ENCODE results near the gene TBL3. TPM values are rescaled to one million over a fixed set of nuclear protein-coding genes. Genes with fewer than 3 reads are reported as not detected.
"Not testable (repeated sequence)": the region's sequence is repeated elsewhere in the genome, so short reads cannot be mapped to it uniquely, and the experiment has no call there.

The TBL3 gene
- total RNA-seq, 1 donor from 2014 or later: 87.5 TPM

DNA sequence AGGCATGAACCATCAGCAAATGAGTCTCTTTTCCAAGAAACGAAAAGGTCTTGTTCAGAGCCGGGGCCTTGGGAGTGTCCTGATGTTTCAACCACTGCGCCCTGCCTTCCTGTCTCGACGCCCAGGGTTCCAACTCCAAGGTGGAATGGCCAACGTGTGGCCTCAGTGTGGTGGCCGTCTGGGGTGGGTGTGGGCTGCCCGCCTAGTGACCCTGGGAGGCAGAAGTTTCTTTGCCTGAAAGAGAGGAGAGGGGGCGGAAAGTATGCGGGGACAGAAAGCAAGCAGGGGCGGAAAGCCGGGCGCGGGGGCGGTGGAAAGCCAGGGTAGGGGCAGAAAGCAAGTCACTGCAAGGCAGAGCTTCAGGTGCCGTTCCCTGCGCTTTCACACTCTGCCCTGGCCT is 32.9 kb upstream of the TBL3 start:
- Mint-ChIP-seq H3K4me1 (peaks cover 13% of the 10 kb centered on the region), H3K36me3 (ENCODE audit: low read depth) (peaks cover 14% of the 10 kb centered on the region), H3K9me3 (no peaks in the 10 kb centered on the region), H3K27ac (no peak overlapping the region), H3K27me3 (no peaks in the 10 kb centered on the region), H3K4me3 (no peak overlapping the region)
- intact Hi-C loops (cut with micrococcal nuclease): no loop called here
- no peak for DNase-seq

- not testable (repeated sequence) for H3K4me3 Mint-ChIP-seq, H3K27me3 Mint-ChIP-seq, H3K9me3 Mint-ChIP-seq, H3K27ac Mint-ChIP-seq, DNase-seq
- Mint-ChIP-seq H3K4me1 (peaks cover 21% of the 10 kb centered on the region), H3K36me3 (ENCODE audit: low read depth) (peaks cover 14% of the 10 kb centered on the region)
- intact Hi-C loops (cut with micrococcal nuclease): loop anchor here (5.0 kb wide), 2 partner anchors 83 to 168 kb away; partner anchors contain the start of genes EME2, MRPS34 and NME3
Observed at GRCh38 chr16:1939833-1940232, 32.0 kb upstream of the TBL3 start.

- intact Hi-C loops (cut with micrococcal nuclease): loop anchor here (5.0 kb wide), 2 partner anchors 83 to 168 kb away; partner anchors contain the start of genes EME2, MRPS34 and NME3
- no peak for DNase-seq
- Mint-ChIP-seq H3K9me3 (no peaks in the 10 kb centered on the region), H3K27me3 (no peaks in the 10 kb centered on the region), H3K27ac (no peak overlapping the region), H3K4me1 (peaks cover 21% of the 10 kb centered on the region), H3K4me3 (no peak overlapping the region), H3K36me3 (ENCODE audit: low read depth) (peaks cover 14% of the 10 kb centered on the region)
Observed at GRCh38 chr16:1940273-1941161, 31.3 kb upstream of the TBL3 start.

GRCh38 chr16:1941162-1942046 is 30.4 kb upstream of the TBL3 start:
- peaks cover 21% of the 10 kb centered on the region for H3K4me1 Mint-ChIP-seq
- intact Hi-C loops (cut with micrococcal nuclease): loop anchor here (5.0 kb wide), 2 partner anchors 84 to 169 kb away; partner anchors contain the start of genes EME2, MRPS34 and NME3

GRCh38 chr16:1942047-1942809 is 29.6 kb upstream of the TBL3 start:
- Mint-ChIP-seq H3K4me1 (peaks cover 21% of the 10 kb centered on the region), H3K27me3 (no peaks in the 10 kb centered on the region), H3K36me3 (ENCODE audit: low read depth) (peaks cover 12% of the 10 kb centered on the region), H3K27ac (peak overlapping the region; percentile 58), H3K4me3 (peak overlapping the region; percentile 90), H3K9me3 (no peaks in the 10 kb centered on the region)
- intact Hi-C loops (cut with micrococcal nuclease): loop anchor here (5.0 kb wide), 2 partner anchors 85 to 170 kb away; partner anchors contain the start of genes EME2, MRPS34 and NME3
- DNase-seq: peak; percentile 69

More at GRCh38 chr16:1941162-1942046, 30.4 kb upstream of the TBL3 start:
- Mint-ChIP-seq H3K9me3 (no peaks in the 10 kb centered on the region), H3K4me3 (peak overlapping the region; percentile 90), H3K27ac (peak overlapping the region; percentile 32), H3K36me3 (ENCODE audit: low read depth) (peaks cover 14% of the 10 kb centered on the region), H3K27me3 (no peaks in the 10 kb centered on the region)
- no peak for DNase-seq

GRCh38 chr16:1942810-1943726 is 28.8 kb upstream of the TBL3 start, which contains the start of gene MSRB1:
MSRB1 (minus strand) TSS chr16:1943199; CDS start chr16:1943156, 43 bp downstream.
- no peaks in the 10 kb centered on the region for H3K9me3 Mint-ChIP-seq
- intact Hi-C loops (cut with micrococcal nuclease): loop anchor here (1.0 to 5.0 kb wide), 5 partner anchors 14 to 171 kb away; partner anchors contain the start of genes EME2, MRPS34, NDUFB10 and NME3

DNA sequence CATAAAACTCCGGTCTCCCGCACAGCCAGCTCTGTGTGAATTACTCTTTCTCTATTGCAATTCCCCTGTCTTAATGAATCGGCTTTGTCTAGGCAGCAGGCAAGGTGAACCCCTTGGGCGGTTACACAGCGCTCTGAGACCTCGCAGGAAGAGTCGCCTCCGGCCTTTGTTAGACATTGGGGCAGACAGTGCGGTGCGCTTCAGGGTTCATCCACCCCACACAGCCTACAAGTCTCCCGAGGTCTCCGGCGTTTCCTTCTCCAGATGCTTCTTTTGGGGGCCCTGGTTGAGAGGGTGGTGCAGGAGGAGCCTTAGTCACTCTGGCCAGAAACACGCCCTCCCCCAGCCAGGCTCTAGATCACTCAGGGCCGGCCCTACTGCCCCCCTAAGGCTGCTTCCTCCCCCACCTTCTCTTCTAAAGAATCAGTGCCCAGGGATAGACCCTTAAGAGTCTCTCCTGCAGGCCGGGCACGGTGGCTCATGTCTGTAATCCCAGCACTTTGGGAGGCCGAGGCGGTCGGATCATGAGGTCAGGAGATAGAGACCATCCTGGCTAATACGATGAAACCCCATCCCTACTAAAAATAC is 27.1 kb upstream of the TBL3 start:
- Mint-ChIP-seq H3K4me3 (peak overlapping the region; percentile 90), H3K9me3 (no peaks in the 10 kb centered on the region), H3K27ac (no peak overlapping the region), H3K36me3 (ENCODE audit: low read depth) (peaks cover 1% of the 10 kb centered on the region), H3K4me1 (peaks cover 21% of the 10 kb centered on the region), H3K27me3 (peaks cover 3% of the 10 kb centered on the region)
- no peak for DNase-seq
- intact Hi-C loops (cut with micrococcal nuclease): loop anchor here (5.0 kb wide), 2 partner anchors 87 to 172 kb away; partner anchors contain the start of genes EME2, MRPS34 and NME3

More at GRCh38 chr16:1942810-1943726, 28.8 kb upstream of the TBL3 start, which contains the start of gene MSRB1:
- Mint-ChIP-seq H3K27ac (peak within 1 kb of the TSS; percentile 88), H3K4me1 (peaks cover 21% of the 10 kb centered on the region), H3K36me3 (ENCODE audit: low read depth) (peaks cover 11% of the 10 kb centered on the region), H3K27me3 (peaks cover 3% of the 10 kb centered on the region), H3K4me3 (peak within 1 kb of the TSS; percentile 90)
- DNase-seq: peak; percentile 100

GRCh38 chr16:1945559-1946391 is 26.1 kb upstream of the TBL3 start:
- peaks cover 1% of the 10 kb centered on the region for H3K36me3 Mint-ChIP-seq (ENCODE audit: low read depth)
- H3K4me1 Mint-ChIP-seq: peaks cover 21% of the 10 kb centered on the region
- no peaks in the 10 kb centered on the region for H3K9me3 Mint-ChIP-seq
- peaks cover 3% of the 10 kb centered on the region for H3K27me3 Mint-ChIP-seq
- intact Hi-C loops (cut with micrococcal nuclease): no loop called here
- H3K4me3 Mint-ChIP-seq: no peak overlapping the region
- no peak for DNase-seq
- no peak overlapping the region for H3K27ac Mint-ChIP-seq

DNA sequence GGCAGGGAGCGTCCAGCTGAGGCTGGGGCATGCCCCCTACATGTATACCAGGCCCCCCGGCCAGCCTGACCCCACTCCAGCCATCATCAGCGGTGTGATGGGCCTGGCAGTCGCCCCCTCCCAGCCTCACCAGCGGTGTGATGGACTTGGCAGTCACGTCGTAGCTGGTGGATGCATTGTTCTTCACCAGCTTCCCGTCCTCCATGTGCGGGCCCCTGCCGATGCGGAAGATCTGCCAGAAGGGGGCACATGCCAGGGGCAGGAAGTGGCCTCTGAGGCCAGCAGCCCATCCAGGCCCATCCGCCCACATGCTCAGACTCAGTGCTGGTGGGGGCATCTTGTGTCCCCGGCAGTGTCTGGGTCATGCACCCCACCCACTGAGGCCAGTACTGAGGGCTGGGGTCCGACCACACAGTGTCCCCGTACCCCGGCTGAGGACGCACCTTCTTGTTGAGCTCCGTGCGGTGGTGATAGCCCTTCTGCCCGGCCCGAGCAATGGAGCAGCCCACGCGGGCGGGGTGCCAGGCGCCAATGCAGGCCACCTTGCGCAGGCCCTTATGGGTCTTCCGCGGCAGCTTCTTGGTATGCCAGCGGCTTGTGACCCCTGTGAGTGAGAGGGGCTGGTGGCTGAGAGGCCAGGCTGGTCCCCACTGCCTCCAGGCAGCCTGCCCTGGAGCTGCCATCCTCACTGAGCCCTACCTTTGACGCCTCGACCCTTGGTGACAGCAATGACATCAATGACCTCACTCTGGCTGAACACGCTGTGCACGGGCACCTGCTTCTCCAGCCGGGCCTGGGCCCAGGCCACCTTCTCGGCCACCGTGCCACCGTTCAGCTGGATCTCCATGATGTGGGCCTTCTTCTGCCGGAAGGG is 25.1 kb upstream of the TBL3 start:
- H3K27ac Mint-ChIP-seq: no peak overlapping the region
- no peaks in the 10 kb centered on the region for H3K36me3 Mint-ChIP-seq (ENCODE audit: low read depth)
- DNase-seq: no peak
- H3K4me1 Mint-ChIP-seq: peaks cover 18% of the 10 kb centered on the region
- intact Hi-C loops (cut with micrococcal nuclease): no loop called here
- no peaks in the 10 kb centered on the region for H3K9me3 Mint-ChIP-seq
- no peak overlapping the region for H3K4me3 Mint-ChIP-seq
- peaks cover 3% of the 10 kb centered on the region for H3K27me3 Mint-ChIP-seq

DNA sequence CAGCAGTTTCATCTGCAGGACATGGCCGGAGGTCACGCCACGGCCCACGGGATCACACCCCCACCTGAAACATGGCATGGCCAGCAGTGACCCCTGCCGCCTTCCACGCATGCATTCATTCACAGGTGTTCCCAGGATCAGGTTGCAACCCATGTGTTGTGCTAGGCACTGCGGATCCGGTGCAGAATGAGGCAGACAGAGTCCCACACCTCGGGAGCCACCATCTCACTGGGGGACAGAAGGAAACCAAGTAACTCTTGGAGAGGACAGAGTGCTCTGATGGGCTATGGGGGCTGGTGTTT is 24.5 kb upstream of the TBL3 start:
- intact Hi-C loops (cut with micrococcal nuclease): no loop called here
- H3K27me3 Mint-ChIP-seq: peaks cover 3% of the 10 kb centered on the region
- no peaks in the 10 kb centered on the region for H3K9me3 Mint-ChIP-seq
- DNase-seq: no peak
- H3K4me3 Mint-ChIP-seq: no peak overlapping the region
- no peaks in the 10 kb centered on the region for H3K36me3 Mint-ChIP-seq (ENCODE audit: low read depth)
- H3K4me1 Mint-ChIP-seq: peaks cover 13% of the 10 kb centered on the region
- no peak overlapping the region for H3K27ac Mint-ChIP-seq

DNA sequence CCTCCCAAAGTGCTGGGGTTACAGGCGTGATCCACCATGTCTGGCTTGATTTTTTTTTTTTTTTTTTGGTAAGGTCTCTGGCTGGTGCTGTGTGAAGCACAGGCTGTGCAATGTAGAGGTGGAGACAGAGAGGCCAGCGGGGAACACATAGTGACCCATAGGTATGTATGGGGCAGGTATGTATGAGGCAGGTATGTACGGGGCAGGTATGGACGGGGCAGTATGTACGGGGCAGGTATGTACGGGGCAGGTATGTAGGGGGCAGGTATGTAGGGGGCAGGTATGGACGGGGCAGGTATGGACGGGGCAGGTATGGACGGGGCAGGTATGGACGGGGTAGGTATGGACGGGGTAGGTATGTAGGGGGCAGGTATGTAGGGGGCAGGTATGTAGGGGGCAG is 22.3 kb upstream of the TBL3 start:
- DNase-seq: no peak
- peaks cover 3% of the 10 kb centered on the region for H3K4me1 Mint-ChIP-seq
- no peak overlapping the region for H3K4me3 Mint-ChIP-seq
- no peaks in the 10 kb centered on the region for H3K9me3 Mint-ChIP-seq
- no peak overlapping the region for H3K27ac Mint-ChIP-seq
- H3K36me3 Mint-ChIP-seq (ENCODE audit: low read depth): no peaks in the 10 kb centered on the region
- intact Hi-C loops (cut with micrococcal nuclease): no loop called here
- peaks cover 3% of the 10 kb centered on the region for H3K27me3 Mint-ChIP-seq

Data from activated CD4-positive, alpha-beta T cell treated with anti-CD3 and anti-CD28 coated beads, Interleukin-2, amount 10 ng/mL, durations not matched to agents 24 days and 14 days (primary cell).